Activated CD8-positive, alpha-beta memory T cell treated with anti-CD3 and anti-CD28 coated beads, Interleukin-2, amount 50 U/mL, for 1 hour (primary cell): Measurements from ENCODE around the gene VMP1.
"Not testable (repeated sequence)": the region's sequence is repeated elsewhere in the genome, so short reads cannot be mapped to it uniquely, and the experiment has no call there.

ENCODE experiments used
- DNase-seq: peaks from one replicate; pipeline ENCODE4 v3.0.0-alpha.2; 2020; ENCODE audit errors: extremely low read depth

Gene VMP1

GRCh38 chr17:59841091-59841881 is 133.8 kb downstream of the VMP1 start:
- DNase-seq: not testable (repeated sequence)

- not testable (repeated sequence) for DNase-seq
Measured at GRCh38 chr17:59841882-59842263, 134.4 kb downstream of the VMP1 start.

GRCh38 chr17:59842901-59843652 is 135.6 kb downstream of the VMP1 start:
- DNase-seq: no peak

- no peak for DNase-seq
Measured at GRCh38 chr17:59844884-59845594, 137.6 kb downstream of the VMP1 start.

GRCh38 chr17:59845595-59846393 is 138.3 kb downstream of the VMP1 start:
- no peak for DNase-seq

GRCh38 chr17:59846394-59847165 is 139.1 kb downstream of the VMP1 start:
- no peak for DNase-seq

- no peak for DNase-seq
Measured at GRCh38 chr17:59848385-59848668, 140.9 kb downstream of the VMP1 start.

- DNase-seq: no peak
Measured at GRCh38 chr17:59848778-59849177, 141.3 kb downstream of the VMP1 start.

- DNase-seq: not testable (repeated sequence)
Measured at GRCh38 chr17:59850311-59850710, 142.9 kb downstream of the VMP1 start.

- no peak for DNase-seq
Measured at GRCh38 chr17:59851439-59852375, 144.3 kb downstream of the VMP1 start.

- not testable (repeated sequence) for DNase-seq
Measured at GRCh38 chr17:59852847-59853167, 145.4 kb downstream of the VMP1 start.

GRCh38 chr17:59853168-59853918 is 145.9 kb downstream of the VMP1 start:
- DNase-seq: no peak

- not testable (repeated sequence) for DNase-seq
Measured at GRCh38 chr17:59853919-59854729, 146.7 kb downstream of the VMP1 start.

GRCh38 chr17:59856859-59857794 is 149.7 kb downstream of the VMP1 start:
- DNase-seq: no peak

GRCh38 chr17:59858167-59858816 is 150.8 kb downstream of the VMP1 start:
- no peak for DNase-seq

GRCh38 chr17:59858932-59859331 is 151.5 kb downstream of the VMP1 start:
- no peak for DNase-seq
